ENCODE results near the gene MICU2. TPM values are rescaled to one million over a fixed set of nuclear protein-coding genes. Genes with fewer than 3 reads are reported as not detected.

Gene MICU2
- total and polyA plus RNA-seq, 2 of the 13 experiments (the other 11 are each of a cell fraction or from before 2014, with no cell fraction given): 31.7 to 42.4 TPM

DNA sequence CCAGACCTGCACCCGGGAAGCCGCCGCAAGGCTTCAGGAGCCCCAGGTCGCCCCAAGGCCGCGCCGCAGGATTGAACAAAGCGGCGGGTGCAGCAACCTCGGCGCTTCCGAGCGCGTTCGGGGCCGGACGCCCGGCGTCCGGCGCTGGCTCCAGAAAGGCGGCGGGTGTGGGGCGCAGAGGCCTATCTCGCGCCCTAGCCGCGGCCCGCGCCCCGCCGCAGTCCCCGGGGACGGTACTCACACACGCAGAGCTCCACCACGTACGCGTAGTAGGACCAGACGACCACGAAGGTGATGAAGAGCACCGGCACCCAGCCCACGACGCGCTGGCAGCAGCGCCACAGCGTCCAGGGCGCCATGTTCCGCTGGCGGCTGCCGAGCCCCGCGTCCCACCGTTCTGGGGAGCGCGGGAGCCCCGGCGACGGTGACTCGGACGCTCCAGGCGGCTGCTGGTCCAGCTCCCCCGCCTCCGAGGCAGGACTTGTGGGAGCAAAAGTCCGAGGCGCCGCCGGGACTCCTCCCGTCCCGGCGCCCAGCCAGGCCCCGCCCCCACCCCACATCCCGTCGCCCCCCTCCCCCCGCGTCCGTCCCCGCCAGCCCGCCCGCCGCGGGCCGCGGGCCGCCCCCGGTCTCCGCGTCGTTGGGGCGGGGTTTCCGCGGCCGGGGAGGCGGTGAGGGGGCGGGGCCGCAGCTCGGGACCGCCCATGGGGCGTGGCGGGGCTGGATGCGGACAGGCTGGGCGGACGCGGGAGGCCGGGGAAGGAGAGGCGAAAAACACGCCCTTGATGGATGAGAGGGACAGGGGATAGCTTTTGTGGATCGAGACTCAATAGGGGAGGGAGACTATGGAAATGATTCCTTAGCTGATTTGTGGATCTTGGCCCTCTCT is 144.9 kb downstream of the MICU2 start, which contains the start of gene ZDHHC20 (continued):
- TF ChIP-seq, protein P1, sequence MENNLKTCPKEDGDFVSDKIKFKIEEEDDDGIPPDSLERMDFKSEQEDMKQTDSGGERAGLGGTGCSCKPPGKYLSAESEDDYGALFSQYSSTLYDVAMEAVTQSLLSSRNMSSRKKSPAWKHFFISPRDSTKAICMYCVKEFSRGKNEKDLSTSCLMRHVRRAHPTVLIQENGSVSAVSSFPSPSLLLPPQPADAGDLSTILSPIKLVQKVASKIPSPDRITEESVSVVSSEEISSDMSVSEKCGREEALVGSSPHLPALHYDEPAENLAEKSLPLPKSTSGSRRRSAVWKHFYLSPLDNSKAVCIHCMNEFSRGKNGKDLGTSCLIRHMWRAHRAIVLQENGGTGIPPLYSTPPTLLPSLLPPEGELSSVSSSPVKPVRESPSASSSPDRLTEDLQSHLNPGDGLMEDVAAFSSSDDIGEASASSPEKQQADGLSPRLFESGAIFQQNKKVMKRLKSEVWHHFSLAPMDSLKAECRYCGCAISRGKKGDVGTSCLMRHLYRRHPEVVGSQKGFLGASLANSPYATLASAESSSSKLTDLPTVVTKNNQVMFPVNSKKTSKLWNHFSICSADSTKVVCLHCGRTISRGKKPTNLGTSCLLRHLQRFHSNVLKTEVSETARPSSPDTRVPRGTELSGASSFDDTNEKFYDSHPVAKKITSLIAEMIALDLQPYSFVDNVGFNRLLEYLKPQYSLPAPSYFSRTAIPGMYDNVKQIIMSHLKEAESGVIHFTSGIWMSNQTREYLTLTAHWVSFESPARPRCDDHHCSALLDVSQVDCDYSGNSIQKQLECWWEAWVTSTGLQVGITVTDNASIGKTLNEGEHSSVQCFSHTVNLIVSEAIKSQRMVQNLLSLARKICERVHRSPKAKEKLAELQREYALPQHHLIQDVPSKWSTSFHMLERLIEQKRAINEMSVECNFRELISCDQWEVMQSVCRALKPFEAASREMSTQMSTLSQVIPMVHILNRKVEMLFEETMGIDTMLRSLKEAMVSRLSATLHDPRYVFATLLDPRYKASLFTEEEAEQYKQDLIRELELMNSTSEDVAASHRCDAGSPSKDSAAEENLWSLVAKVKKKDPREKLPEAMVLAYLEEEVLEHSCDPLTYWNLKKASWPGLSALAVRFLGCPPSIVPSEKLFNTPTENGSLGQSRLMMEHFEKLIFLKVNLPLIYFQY (CRISPR knock-in tag; IDR thresholded peaks at IDR 0.05; ENCODE audit: borderline replicate concordance): no peak
- TF ChIP-seq ZNF564 (CRISPR knock-in tag; IDR thresholded peaks at IDR 0.05): no peak
- no peak for TF ChIP-seq PHF20 (CRISPR knock-in tag; IDR thresholded peaks at IDR 0.05)
- no peak for TF ChIP-seq CREBL2 (CRISPR knock-in tag; IDR thresholded peaks at IDR 0.05; ENCODE audit: borderline replicate concordance)
- no peak for TF ChIP-seq ZNF326 (CRISPR knock-in tag; IDR thresholded peaks at IDR 0.05; ENCODE audit: borderline replicate concordance)
- no peak for TF ChIP-seq RARA (CRISPR knock-in tag; IDR thresholded peaks at IDR 0.05)
- TF ChIP-seq BRCA1 (CRISPR knock-in tag; IDR thresholded peaks at IDR 0.05): no peak
- peak; percentile 30; the same call in 1 of the 2 replicates for TF ChIP-seq DMAP1 (CRISPR knock-in tag; IDR thresholded peaks at IDR 0.05)
- TF ChIP-seq, protein P2, sequence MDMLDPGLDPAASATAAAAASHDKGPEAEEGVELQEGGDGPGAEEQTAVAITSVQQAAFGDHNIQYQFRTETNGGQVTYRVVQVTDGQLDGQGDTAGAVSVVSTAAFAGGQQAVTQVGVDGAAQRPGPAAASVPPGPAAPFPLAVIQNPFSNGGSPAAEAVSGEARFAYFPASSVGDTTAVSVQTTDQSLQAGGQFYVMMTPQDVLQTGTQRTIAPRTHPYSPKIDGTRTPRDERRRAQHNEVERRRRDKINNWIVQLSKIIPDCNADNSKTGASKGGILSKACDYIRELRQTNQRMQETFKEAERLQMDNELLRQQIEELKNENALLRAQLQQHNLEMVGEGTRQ (IDR thresholded peaks at IDR 0.05; ENCODE audit: low read depth, low read length): no peak
- TF ChIP-seq, protein P2 (CRISPR knock-in tag; IDR thresholded peaks at IDR 0.05; ENCODE audit: borderline replicate concordance): no peak
- no peak for TF ChIP-seq SRSF1 (optimal IDR thresholded peaks at IDR 0.05; ENCODE audit: low read depth, low read length)
- TF ChIP-seq ZNF18 (CRISPR knock-in tag; IDR thresholded peaks at IDR 0.05; ENCODE audit: insufficient replicate concordance): peak; percentile 71
- 0 out of 2 replicates have a peak, but pooled peaks have one; percentile 33 for TF ChIP-seq IKZF5 (CRISPR knock-in tag; IDR thresholded peaks at IDR 0.05)
- 0 out of 2 replicates have a peak, but pooled peaks have one; percentile 34 for TF ChIP-seq DZIP1 (CRISPR knock-in tag; IDR thresholded peaks at IDR 0.05)
- no peak for TF ChIP-seq NCOA1 (CRISPR knock-in tag; IDR thresholded peaks at IDR 0.05)
- TF ChIP-seq NFYC (CRISPR knock-in tag; IDR thresholded peaks at IDR 0.05): no peak
- TF ChIP-seq SIN3A (IDR thresholded peaks at IDR 0.05; ENCODE audit: borderline replicate concordance, low read depth, low read length): no peak

Data from HepG2 (cell line).